DMS 273 (cell line): ENCODE measurements around the gene CD79B.
A peak's percentile ranks its signal among the peaks of the same experiment; 100 is the strongest.
"Not testable (repeated sequence)": the region's sequence is repeated elsewhere in the genome, so short reads cannot be mapped to it uniquely, and the experiment has no call there.

Source experiments
- DNase-seq: peaks from one replicate; lab custom pipeline; 2025; ENCODE audit not compliant: unreplicated experiment; lab: John Stamatoyannopoulos, UW

The CD79B gene

GRCh38 chr17:63934183-63935112 is 2.3 kb upstream of the CD79B start:
- no peak for DNase-seq

- no peak for DNase-seq
Measured at GRCh38 chr17:63933598-63933997, 1.5 kb upstream of the CD79B start.

GRCh38 chr17:63932721-63933120 is 590 bp upstream of the CD79B start:
- no peak for DNase-seq

GRCh38 chr17:63930951-63931575 is 1.1 kb downstream of the CD79B start:
- DNase-seq: no peak

- DNase-seq: no peak
Measured at GRCh38 chr17:63929860-63930766, 2.0 kb downstream of the CD79B start.

GRCh38 chr17:63928966-63929695 is 3.0 kb downstream of the CD79B start:
- DNase-seq: no peak

GRCh38 chr17:63928172-63928666 is 3.9 kb downstream of the CD79B start:
- no peak for DNase-seq

GRCh38 chr17:63927464-63928171 is 4.5 kb downstream of the CD79B start:
- peak; percentile 18 for DNase-seq

- DNase-seq: no peak
Measured at GRCh38 chr17:63926164-63926563, 6.0 kb downstream of the CD79B start.

GRCh38 chr17:63925615-63926014 is 6.5 kb downstream of the CD79B start:
- no peak for DNase-seq

- DNase-seq: not testable (repeated sequence)
Measured at GRCh38 chr17:63922402-63922801, 9.7 kb downstream of the CD79B start.

GRCh38 chr17:63920779-63921178 is 11.4 kb downstream of the CD79B start:
- DNase-seq: not testable (repeated sequence)

- DNase-seq: not testable (repeated sequence)
Measured at GRCh38 chr17:63920050-63920449, 12.1 kb downstream of the CD79B start.

GRCh38 chr17:63919311-63919723 is 12.8 kb downstream of the CD79B start:
- peak; percentile 74 for DNase-seq

- DNase-seq: not testable (repeated sequence)
Measured at GRCh38 chr17:63918789-63919305, 13.3 kb downstream of the CD79B start, which contains the start of gene GH1. Gene GH1, minus strand, starts transcription at chr17:63918839. Its CDS starts 63 bp downstream, at chr17:63918776.

- DNase-seq: peak; percentile 17
Measured at GRCh38 chr17:63918305-63918704, 13.8 kb downstream of the CD79B start.

- DNase-seq: no peak
Measured at GRCh38 chr17:63917646-63918045, 14.5 kb downstream of the CD79B start.

GRCh38 chr17:63917206-63917605 is 14.9 kb downstream of the CD79B start:
- not testable (repeated sequence) for DNase-seq

- no peak for DNase-seq
Measured at GRCh38 chr17:63916566-63917185, 15.5 kb downstream of the CD79B start.
